Common myeloid progenitor, CD34-positive (primary cell): ENCODE data around the gene SLC52A3.

ENCODE experiments used
- CTCF ChIA-PET: fragments of 350-600 bp; sonication (Branson Sonifier 250); formaldehyde crosslinking; loops from one replicate; lab custom pipeline; 2021; ENCODE audit warnings: antibody characterized with exemption; lab: Charles Lee
- POLR2A ChIA-PET: fragments of 350-600 bp; sonication (Branson Sonifier 250); formaldehyde crosslinking; loops from one replicate; lab custom pipeline; 2021; ENCODE audit warnings: antibody characterized with exemption; lab: Charles Lee
- DNase-seq, 3 donors: peaks; one replicate each; pipeline versions ENCODE4 v3.0.0 to v3.0.0-alpha.2; 2013
- H3K27ac ChIP-seq, 2 experiments: 1 replicate in 1 of 2; 2 replicates in 1 of 2; pipeline ENCODE4 v1.7.0; 2013; ENCODE audit warnings: inconsistent platforms in 2 of 2, low read length in 2 of 2, mild to moderate bottlenecking in 2 of 2, low read depth in 1 of 2, moderate library complexity in 1 of 2; ENCODE audit not compliant: severe bottlenecking in 2 of 2, insufficient read depth in 1 of 2, poor library complexity in 1 of 2
- H3K27me3 ChIP-seq, 5 experiments: replicated peaks in 2 of 5; 1 replicate in 3 of 5; 2 replicates in 2 of 5; pipeline versions ENCODE4 v1.6.1 to v1.7.0; 2013; ENCODE audit warnings: low read length in 4 of 5, mild to moderate bottlenecking in 2 of 5, moderate library complexity in 2 of 5, inconsistent platforms in 1 of 5; ENCODE audit not compliant: insufficient read depth in 5 of 5, control insufficient read depth in 4 of 5
- H3K36me3 ChIP-seq, 4 experiments: 1 replicate in 2 of 4; 2 replicates in 2 of 4; pipeline versions ENCODE4 v1.6.1 to v1.7.0; 2013; ENCODE audit warnings: low read length in 3 of 4, control low read depth in 1 of 4, mild to moderate bottlenecking in 1 of 4; ENCODE audit not compliant: control insufficient read depth in 4 of 4, insufficient read depth in 4 of 4
- H3K4me1 ChIP-seq, 4 experiments: 1 replicate in 3 of 4; 2 replicates in 1 of 4; pipeline versions ENCODE4 v1.6.1 to v1.7.1; 2013; ENCODE audit warnings: low read length in 3 of 4, mild to moderate bottlenecking in 3 of 4, control low read depth in 1 of 4, inconsistent platforms in 1 of 4, moderate library complexity in 1 of 4; ENCODE audit not compliant: control insufficient read depth in 4 of 4, insufficient read depth in 4 of 4; ENCODE audit errors: control extremely low read depth in 1 of 4
- H3K4me3 ChIP-seq, 7 experiments: 1 replicate in 4 of 7; 2 replicates in 3 of 7; pipeline versions ENCODE4 v1.5.1 to v1.7.0; 2013; ENCODE audit warnings: mild to moderate bottlenecking in 7 of 7, low read length in 6 of 7, moderate library complexity in 6 of 7, inconsistent platforms in 2 of 7, low read depth in 2 of 7, control low read depth in 1 of 7; ENCODE audit not compliant: insufficient read depth in 4 of 7, control insufficient read depth in 1 of 7; ENCODE audit errors: extremely low read depth in 1 of 7
- H3K9me3 ChIP-seq, 5 experiments: 1 replicate in 4 of 5; 2 replicates in 1 of 5; pipeline versions ENCODE4 v1.6.1 to v1.7.1; 2013; ENCODE audit warnings: low read length in 4 of 5, mild to moderate bottlenecking in 2 of 5, inconsistent platforms in 1 of 5, low read depth in 1 of 5, moderate library complexity in 1 of 5; ENCODE audit not compliant: control insufficient read depth in 4 of 5, insufficient read depth in 2 of 5; ENCODE audit errors: control extremely low read depth in 1 of 5
- whole genome bisulfite sequencing: methylation state at CpG from one replicate; pipeline ENCODE4 v1.1.5; 2013; ENCODE audit not compliant: insufficient coverage; 5-methylcytosine and 5-hydroxymethylcytosine counted together

The SLC52A3 gene

DNA sequence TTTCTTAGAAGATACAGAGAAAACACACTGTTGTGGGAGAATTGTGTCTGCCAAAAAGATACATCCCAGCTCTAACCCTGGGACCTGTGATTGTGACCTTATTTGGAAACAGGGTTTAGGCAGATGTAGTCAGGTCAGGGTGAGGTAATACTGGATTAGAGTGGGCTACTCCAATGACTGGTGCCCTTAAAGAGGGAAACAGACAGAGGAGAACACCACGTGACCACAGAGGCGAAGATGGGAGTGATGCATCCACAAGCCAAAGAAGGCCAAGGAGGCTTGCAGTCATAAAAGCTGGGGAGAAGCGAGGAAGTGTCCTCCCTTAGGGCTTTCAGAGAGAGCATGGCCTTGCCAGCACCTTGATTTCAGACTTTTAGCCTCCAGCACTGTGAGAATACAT lies 35.6 kb downstream of the SLC52A3 start:
- H3K27ac ChIP-seq, result no peak overlapping the region
- H3K4me3 ChIP-seq, result no peak overlapping the region
- no peaks in the 10 kb centered on the region for H3K9me3 ChIP-seq
- DNase-seq, result no peak
- WGBS, result 97% methylated on average over 3 of the region's 3 CpGs
- H3K4me1 ChIP-seq, result peaks cover 0 to 11% (median 9%) of the 10 kb centered on the region in 4 experiments
- ChIA-PET CTCF (interaction anchor here (1.6 kb wide), 1 partner anchor 64 kb away, joined by 4 read pairs; no protein-coding TSS in a partner anchor), POLR2A (no interaction called here)
- peaks cover 0 to 16% (median 5%) of the 10 kb centered on the region in 5 experiments for H3K27me3 ChIP-seq
- H3K36me3 ChIP-seq, result no peaks in the 10 kb centered on the region

DNA sequence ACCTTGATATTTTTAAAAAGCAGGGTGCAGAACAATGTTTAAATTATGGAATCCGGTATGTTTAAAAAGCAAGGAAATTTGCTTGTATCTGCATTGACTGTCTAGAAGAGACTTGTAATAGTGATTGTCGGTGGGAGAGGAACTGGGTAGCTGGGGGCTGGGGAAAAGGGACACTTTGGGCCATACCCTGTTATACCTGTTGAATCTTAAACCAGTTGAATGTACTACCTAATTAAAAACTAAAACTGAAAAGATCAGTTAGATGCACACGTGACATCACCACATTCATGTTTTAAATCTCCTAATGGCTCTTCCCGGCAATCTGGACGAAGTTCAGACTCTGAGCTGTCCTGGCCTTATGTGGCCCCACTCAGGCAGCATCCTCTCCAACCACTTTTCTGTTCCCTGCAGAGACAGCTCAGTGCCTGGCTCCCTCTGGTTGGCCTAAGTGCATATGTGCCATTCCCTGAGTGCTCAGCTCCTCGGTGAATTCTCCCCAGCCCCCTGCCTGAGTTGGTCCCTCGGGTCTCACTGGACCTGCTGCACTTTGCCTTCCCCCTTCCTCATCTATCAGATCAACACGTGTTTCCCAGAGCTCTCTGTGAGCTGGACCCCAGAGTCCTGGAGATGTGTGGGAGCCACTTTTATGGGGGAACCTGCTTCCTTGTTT lies 36.3 kb downstream of the SLC52A3 start:
- peaks cover 0 to 20% (median 7%) of the 10 kb centered on the region in 5 experiments for H3K27me3 ChIP-seq
- WGBS, result 94% methylated on average over 5 of the region's 8 CpGs
- no peak for DNase-seq
- POLR2A ChIA-PET, result no interaction called here
- H3K4me3 ChIP-seq, result no peak overlapping the region
- peaks cover 0 to 11% (median 9%) of the 10 kb centered on the region in 4 experiments for H3K4me1 ChIP-seq
- no peaks in the 10 kb centered on the region for H3K9me3 ChIP-seq
- no peak overlapping the region for H3K27ac ChIP-seq
- no peaks in the 10 kb centered on the region for H3K36me3 ChIP-seq
- CTCF ChIA-PET, result interaction anchor here (1.2 to 2.2 kb wide), 3 partner anchors 8 to 63 kb away, joined by 3 to 7 read pairs (median 4); partner anchors contain the start of gene SLC52A3

DNA sequence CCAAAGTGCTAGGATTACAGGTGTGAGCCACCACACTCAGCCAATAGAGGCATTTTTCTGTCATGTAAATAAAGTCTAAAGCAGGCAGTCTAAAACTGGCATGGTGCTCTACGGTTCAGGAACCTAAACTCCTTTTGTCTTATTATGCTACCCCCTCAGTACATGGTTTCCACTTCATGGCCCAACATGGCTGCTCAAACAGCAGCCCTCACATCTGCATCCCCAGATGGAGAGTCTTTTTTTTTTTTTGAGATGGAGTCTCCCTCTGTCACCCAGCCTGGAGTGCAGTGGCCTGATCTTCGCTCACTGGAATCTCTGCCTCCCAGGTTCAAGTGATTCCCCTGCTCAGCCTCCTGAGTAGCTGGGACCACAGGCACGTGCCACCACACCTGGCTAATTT lies 38.3 kb downstream of the SLC52A3 start:
- no peak for DNase-seq
- peaks cover 2 to 39% (median 10%) of the 10 kb centered on the region in 5 experiments for H3K27me3 ChIP-seq
- no peak overlapping the region for H3K27ac ChIP-seq
- H3K4me3 ChIP-seq, result no peak overlapping the region
- WGBS, result 100% methylated on average over 1 of the region's 3 CpGs
- no peaks in the 10 kb centered on the region for H3K9me3 ChIP-seq
- POLR2A ChIA-PET, result no interaction called here
- CTCF ChIA-PET, result interaction anchor here (1.3 to 4.9 kb wide), 4 partner anchors 10 to 168 kb away, joined by 3 to 29 read pairs (median 10); no protein-coding TSS in a partner anchor
- no peaks in the 10 kb centered on the region for H3K36me3 ChIP-seq
- peaks cover 0 to 11% (median 9%) of the 10 kb centered on the region in 4 experiments for H3K4me1 ChIP-seq

DNA sequence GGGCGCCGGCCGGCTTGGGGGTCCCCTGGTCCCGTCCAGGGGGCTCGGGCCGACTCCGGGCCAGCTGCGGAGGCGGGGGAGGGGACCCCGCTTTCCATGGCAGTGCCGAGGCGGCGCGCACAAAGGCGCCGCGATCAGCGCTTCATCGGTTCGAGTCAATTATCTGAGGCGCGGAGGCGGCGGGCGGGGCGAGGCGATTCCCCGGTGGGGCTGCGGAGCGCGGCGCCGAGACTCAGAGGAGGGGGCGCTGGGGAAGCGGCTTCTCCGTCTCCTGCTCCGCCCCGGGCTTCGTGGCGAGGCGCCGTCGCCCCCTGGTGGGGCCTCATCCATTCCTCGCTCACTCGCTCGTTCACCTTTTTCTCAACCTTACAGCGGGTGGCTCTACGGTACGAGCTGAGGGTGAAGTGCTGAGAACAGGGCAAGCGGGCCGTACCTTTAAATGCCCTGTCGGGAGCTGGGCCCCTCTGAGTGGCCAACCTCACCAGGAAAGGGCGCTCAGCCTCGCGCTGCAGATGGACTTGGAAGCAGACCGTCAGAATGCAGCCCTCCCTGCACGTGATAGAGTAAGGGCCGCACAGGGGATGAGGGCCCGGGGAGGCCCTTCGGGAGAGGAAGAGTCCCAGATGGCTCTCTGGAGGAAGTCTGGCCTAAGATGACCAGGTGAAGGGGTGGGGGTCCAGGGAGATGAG lies 39.9 kb downstream of the SLC52A3 start:
- peak; percentile 74 to 84 (median 84) for DNase-seq
- Histone ChIP-seq H3K9me3 (no peaks in the 10 kb centered on the region), H3K4me1 (peaks cover 0 to 11% (median 9%) of the 10 kb centered on the region in 4 experiments), H3K36me3 (no peaks in the 10 kb centered on the region), H3K27ac (no peak overlapping the region), H3K27me3 (peaks cover 2 to 40% (median 10%) of the 10 kb centered on the region in 5 experiments), H3K4me3 (peak overlapping the region; percentile 6 to 70 (median 64))
- CTCF ChIA-PET, result interaction anchor here (0.6 to 4.9 kb wide), 14 partner anchors 8 to 374 kb away, joined by 3 to 29 read pairs (median 4); partner anchors contain the start of gene CSNK2A1
- 2% methylated on average over 53 of the region's 60 CpGs for WGBS
- POLR2A ChIA-PET, result interaction anchor here (0.6 kb wide), 1 partner anchor 45 kb away, joined by 3 read pairs; no protein-coding TSS in a partner anchor

DNA sequence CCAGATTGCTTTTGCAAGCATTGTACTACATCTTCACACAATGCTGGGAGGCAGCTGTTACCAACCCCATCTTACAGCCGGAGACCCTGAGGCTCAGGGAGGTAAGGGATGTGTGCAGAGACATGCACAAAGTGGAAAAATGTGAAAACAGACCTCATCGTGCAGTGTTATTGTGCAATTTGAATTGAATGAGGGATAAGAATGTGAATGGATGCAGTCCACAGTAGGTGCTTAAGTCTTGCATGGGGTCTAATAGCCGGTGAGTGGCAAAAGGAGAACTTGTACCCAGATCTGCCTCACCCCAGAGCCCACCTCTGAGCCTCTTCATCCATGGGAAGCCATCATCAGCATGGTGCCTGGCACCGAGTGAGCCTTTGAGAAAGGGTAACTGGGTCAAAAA lies 42.1 kb downstream of the SLC52A3 start:
- Histone ChIP-seq H3K4me3 (no peak overlapping the region), H3K27ac (no peak overlapping the region), H3K27me3 (peaks cover 2 to 40% (median 10%) of the 10 kb centered on the region in 5 experiments), H3K4me1 (peaks cover 0 to 11% (median 9%) of the 10 kb centered on the region in 4 experiments), H3K36me3 (no peaks in the 10 kb centered on the region), H3K9me3 (peaks cover 0 to 2% (median 0%) of the 10 kb centered on the region in 5 experiments)
- ChIA-PET CTCF (interaction anchor here (1.7 to 4.9 kb wide), 2 partner anchors 14 to 81 kb away, joined by 4 to 29 read pairs; no protein-coding TSS in a partner anchor), POLR2A (no interaction called here)
- no peak for DNase-seq
- WGBS, result 85% methylated on average over 4 of the region's 4 CpGs

DNA sequence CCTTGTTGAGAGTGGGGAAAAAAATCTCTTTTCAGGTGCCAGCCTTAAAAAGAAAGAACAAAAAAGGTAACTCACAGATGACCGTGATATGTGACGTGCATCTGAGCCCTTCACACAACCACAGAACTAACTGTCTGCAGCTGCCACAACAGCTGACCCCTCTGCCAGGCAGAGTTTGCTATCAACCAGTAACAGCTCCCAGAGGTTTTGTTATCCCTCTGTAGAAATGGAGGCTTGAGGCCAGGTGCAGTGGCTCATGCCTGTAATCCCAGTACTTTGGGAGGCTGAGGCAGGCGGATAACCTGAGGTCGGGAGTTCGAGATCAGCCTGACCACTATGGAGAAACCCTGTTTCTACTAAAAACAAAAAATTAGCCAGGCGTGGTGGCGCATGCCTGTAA lies 42.8 kb downstream of the SLC52A3 start:
- Histone ChIP-seq H3K4me1 (peaks cover 0 to 11% (median 9%) of the 10 kb centered on the region in 4 experiments), H3K27me3 (peaks cover 2 to 40% (median 10%) of the 10 kb centered on the region in 5 experiments), H3K36me3 (no peaks in the 10 kb centered on the region), H3K9me3 (peaks cover 0 to 2% (median 0%) of the 10 kb centered on the region in 5 experiments), H3K4me3 (no peak overlapping the region), H3K27ac (no peak overlapping the region)
- no peak for DNase-seq
- POLR2A ChIA-PET, result no interaction called here
- CTCF ChIA-PET, result interaction anchor here (0.6 to 4.9 kb wide), 3 partner anchors 14 to 204 kb away, joined by 4 to 29 read pairs (median 6); no protein-coding TSS in a partner anchor
- 100% methylated on average over 5 of the region's 7 CpGs for WGBS
